Smooth muscle cell (in vitro differentiated cells): ENCODE measurements around the gene NRAP. TPM values are rescaled to one million over a fixed set of nuclear protein-coding genes. Genes with fewer than 3 reads are reported as not detected.

Experiments used
- DNase-seq: peaks from one replicate; lab custom pipeline; 2025; ENCODE audit not compliant: unreplicated experiment; lab: John Stamatoyannopoulos, UW
- H2AFZ ChIP-seq: fragments of 200-600 bp; sonication (generic); 2 replicates; pipeline ENCODE4 v1.6.0; 2016; ENCODE audit warnings: antibody characterized with exemption, low read depth, mild to moderate bottlenecking
- H3F3A ChIP-seq: fragments of 200-600 bp; sonication (generic); 2 replicates; pipeline ENCODE4 v1.6.0; 2017; ENCODE audit warnings: antibody characterized with exemption, low read depth
- H3K27ac ChIP-seq: fragments of 200-600 bp; sonication (generic); 2 replicates; pipeline ENCODE4 v1.5.1; 2016; ENCODE audit warnings: low read depth, mild to moderate bottlenecking
- H3K27me3 ChIP-seq: fragments of 200-600 bp; sonication (generic); 2 replicates; pipeline ENCODE4 v1.6.1; 2016; ENCODE audit warnings: low read depth, mild to moderate bottlenecking
- H3K36me3 ChIP-seq: fragments of 200-600 bp; sonication (generic); 2 replicates; pipeline ENCODE4 v1.5.1; 2016; ENCODE audit warnings: low read depth
- H3K4me1 ChIP-seq: fragments of 200-600 bp; sonication (generic); 2 replicates; pipeline ENCODE4 v1.5.1; 2016; ENCODE audit warnings: low read depth
- H3K4me2 ChIP-seq: fragments of 200-600 bp; sonication (generic); 2 replicates; pipeline ENCODE4 v1.6.0; 2016; ENCODE audit warnings: mild to moderate bottlenecking
- H3K4me3 ChIP-seq: fragments of 200-600 bp; sonication (generic); 2 replicates; pipeline ENCODE4 v1.5.1; 2016; ENCODE audit warnings: mild to moderate bottlenecking
- H3K79me2 ChIP-seq: fragments of 200-600 bp; sonication (generic); 2 replicates; pipeline ENCODE4 v1.6.0; 2016; ENCODE audit warnings: low read depth, mild to moderate bottlenecking
- H3K9ac ChIP-seq: fragments of 200-600 bp; sonication (generic); 2 replicates; pipeline ENCODE4 v1.6.0; 2016; ENCODE audit warnings: low read depth
- H3K9me3 ChIP-seq: fragments of 200-600 bp; sonication (generic); replicated peaks from 2 replicates; pipeline ENCODE4 v1.5.1; 2016; ENCODE audit warnings: low read depth
- H4K20me1 ChIP-seq: fragments of 200-600 bp; sonication (generic); 2 replicates; pipeline ENCODE4 v1.6.0; 2016; ENCODE audit warnings: low read depth
- WGBS: methylation state at CpG from one replicate; pipeline ENCODE4 v1.1.7; 2016; ENCODE audit warnings: low lambda C conversion rate; 5-methylcytosine and 5-hydroxymethylcytosine counted together
- polyA plus RNA-seq: library from polyadenylated mRNA; unstranded; fragments of >200 nt; fragmentation: Nextera tagmentation; extraction: Ambion mirVana; gene quantifications from 2 replicates; pipeline ENCODE4 v1.2.1, GENCODE V29; 2016
- total RNA-seq: library from RNA; depleted of rRNA; stranded (reverse); fragments of >200 nt; gene quantifications from 2 replicates; pipeline ENCODE4 v1.2.3, GENCODE V29; 2014
- TF ChIP-seq, protein P1 (sequence below): fragments of 200-600 bp; sonication (generic); IDR thresholded peaks from 2 replicates; pipeline ENCODE4 v1.5.1; 2017; ENCODE audit warnings: borderline replicate concordance, mild to moderate bottlenecking, antibody characterized with exemption; ENCODE audit not compliant: insufficient read depth, poor library complexity, severe bottlenecking

Gene NRAP
- total and polyA plus RNA-seq, 2 experiments from 2014 or later = not detected

GRCh38 chr10:113628607-113629153 is 35.2 kb downstream of the NRAP start:
- no peak for DNase-seq
- Histone ChIP-seq H3K27me3 (peaks cover 20% of the 10 kb centered on the region), H3K79me2 (no peaks in the 10 kb centered on the region), H3K9ac (no peak overlapping the region), H3K4me2 (no peak overlapping the region), H3K4me1 (peaks cover 19% of the 10 kb centered on the region), H3K27ac (no peak overlapping the region), H2AFZ (no peak overlapping the region), H4K20me1 (no peaks in the 10 kb centered on the region), H3K4me3 (no peak overlapping the region), H3K36me3 (no peaks in the 10 kb centered on the region), H3K9me3 (no peaks in the 10 kb centered on the region), H3F3A (no peaks in the 10 kb centered on the region)
- 90% methylated on average over 2 of the region's 2 CpGs for WGBS
- TF ChIP-seq, protein P1, sequence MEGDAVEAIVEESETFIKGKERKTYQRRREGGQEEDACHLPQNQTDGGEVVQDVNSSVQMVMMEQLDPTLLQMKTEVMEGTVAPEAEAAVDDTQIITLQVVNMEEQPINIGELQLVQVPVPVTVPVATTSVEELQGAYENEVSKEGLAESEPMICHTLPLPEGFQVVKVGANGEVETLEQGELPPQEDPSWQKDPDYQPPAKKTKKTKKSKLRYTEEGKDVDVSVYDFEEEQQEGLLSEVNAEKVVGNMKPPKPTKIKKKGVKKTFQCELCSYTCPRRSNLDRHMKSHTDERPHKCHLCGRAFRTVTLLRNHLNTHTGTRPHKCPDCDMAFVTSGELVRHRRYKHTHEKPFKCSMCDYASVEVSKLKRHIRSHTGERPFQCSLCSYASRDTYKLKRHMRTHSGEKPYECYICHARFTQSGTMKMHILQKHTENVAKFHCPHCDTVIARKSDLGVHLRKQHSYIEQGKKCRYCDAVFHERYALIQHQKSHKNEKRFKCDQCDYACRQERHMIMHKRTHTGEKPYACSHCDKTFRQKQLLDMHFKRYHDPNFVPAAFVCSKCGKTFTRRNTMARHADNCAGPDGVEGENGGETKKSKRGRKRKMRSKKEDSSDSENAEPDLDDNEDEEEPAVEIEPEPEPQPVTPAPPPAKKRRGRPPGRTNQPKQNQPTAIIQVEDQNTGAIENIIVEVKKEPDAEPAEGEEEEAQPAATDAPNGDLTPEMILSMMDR = no peak

DNA sequence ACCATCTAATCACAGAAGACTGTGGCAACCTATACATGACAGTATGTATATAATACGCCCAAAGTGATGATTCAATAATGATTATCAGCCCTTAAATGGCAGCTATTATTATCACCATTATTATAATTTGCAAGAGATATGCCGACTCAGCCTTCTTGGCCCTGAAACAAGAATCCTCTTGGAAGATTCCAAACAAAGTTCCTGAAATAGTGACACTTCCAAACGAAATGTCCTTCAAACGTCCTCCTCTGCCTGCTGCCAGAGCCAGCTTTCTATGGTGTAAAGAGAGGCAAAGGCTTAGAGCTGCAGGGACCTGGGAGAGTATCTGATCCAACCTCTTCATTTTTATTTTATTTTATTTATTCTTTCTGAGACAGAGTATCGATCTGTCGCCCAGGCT is 36.0 kb downstream of the NRAP start:
- 89% methylated on average over 6 of the region's 6 CpGs for WGBS
- Histone ChIP-seq H3F3A (no peaks in the 10 kb centered on the region), H3K4me3 (no peak overlapping the region), H4K20me1 (no peaks in the 10 kb centered on the region), H3K9me3 (no peaks in the 10 kb centered on the region), H3K4me1 (peaks cover 19% of the 10 kb centered on the region), H3K27me3 (peaks cover 28% of the 10 kb centered on the region), H3K4me2 (no peak overlapping the region), H3K9ac (no peak overlapping the region), H2AFZ (no peak overlapping the region), H3K27ac (no peak overlapping the region), H3K36me3 (no peaks in the 10 kb centered on the region), H3K79me2 (no peaks in the 10 kb centered on the region)
- no peak for DNase-seq
- TF ChIP-seq, protein P1 = no peak

DNA sequence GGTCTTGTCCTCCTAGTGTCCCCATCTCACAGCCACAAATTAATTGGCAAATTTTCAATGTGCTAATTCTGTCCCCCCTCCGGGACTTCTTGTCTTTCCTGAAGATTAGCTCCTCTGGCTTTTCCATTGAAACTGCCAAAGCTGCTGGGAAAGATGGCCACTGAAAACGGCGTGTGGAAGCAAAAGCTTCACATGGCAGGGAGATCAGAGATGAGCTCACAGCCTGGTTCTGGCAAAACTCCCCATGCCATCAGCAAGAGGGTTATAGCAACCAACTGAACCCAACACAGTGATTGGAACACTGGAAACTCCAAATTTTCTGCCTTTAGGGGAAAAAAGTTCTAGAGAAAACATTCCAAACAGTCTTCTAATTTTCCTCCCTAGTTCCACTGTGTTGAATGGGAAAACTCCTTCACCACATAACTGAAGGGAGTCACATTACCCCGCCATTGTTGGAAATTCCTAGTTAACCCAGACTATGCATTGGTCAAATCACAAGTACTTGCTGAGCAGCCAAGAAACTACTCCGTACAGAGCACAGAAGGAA is 37.0 kb downstream of the NRAP start:
- H3K9ac ChIP-seq = no peak overlapping the region
- no peaks in the 10 kb centered on the region for H3K36me3 ChIP-seq
- no peak overlapping the region for H3K27ac ChIP-seq
- peaks cover 14% of the 10 kb centered on the region for H3K4me1 ChIP-seq
- H3K4me3 ChIP-seq = no peak overlapping the region
- H4K20me1 ChIP-seq = no peaks in the 10 kb centered on the region
- TF ChIP-seq, protein P1 = no peak
- no peaks in the 10 kb centered on the region for H3K9me3 ChIP-seq
- H3K4me2 ChIP-seq = no peak overlapping the region
- H2AFZ ChIP-seq = no peak overlapping the region
- DNase-seq = no peak
- no peaks in the 10 kb centered on the region for H3K79me2 ChIP-seq
- no peaks in the 10 kb centered on the region for H3F3A ChIP-seq
- H3K27me3 ChIP-seq = peaks cover 38% of the 10 kb centered on the region
- 91% methylated on average over 5 of the region's 5 CpGs for WGBS
